Adipocyte (in vitro differentiated cells): ENCODE measurements around the gene MOV10.
A peak's percentile ranks its signal among the peaks of the same experiment; 100 is the strongest.
"Not testable (repeated sequence)": the region's sequence is repeated elsewhere in the genome, so short reads cannot be mapped to it uniquely, and the experiment has no call there.

Experiments used
- DNase-seq: peaks from one replicate; pipeline ENCODE4 v3.0.0-alpha.2; 2015; ENCODE audit warnings: low read depth
- H3K27me3 ChIP-seq: replicated peaks from 2 replicates; pipeline ENCODE4 v1.7.0; 2013; ENCODE audit warnings: mild to moderate bottlenecking, low read length, moderate library complexity; ENCODE audit not compliant: control insufficient read depth, insufficient read depth
- H3K36me3 ChIP-seq: 2 replicates; pipeline ENCODE4 v1.7.0; 2013; ENCODE audit warnings: low read length, mild to moderate bottlenecking, moderate library complexity; ENCODE audit not compliant: control insufficient read depth, insufficient read depth, severe bottlenecking
- H3K4me1 ChIP-seq: 2 replicates; pipeline ENCODE4 v1.7.0; 2013; ENCODE audit warnings: mild to moderate bottlenecking, low read length, moderate library complexity; ENCODE audit not compliant: control insufficient read depth, insufficient read depth
- H3K4me3 ChIP-seq: 2 replicates; pipeline ENCODE4 v1.7.0; 2013; ENCODE audit warnings: mild to moderate bottlenecking, low read length, moderate library complexity
- H3K9ac ChIP-seq: 2 replicates; pipeline ENCODE4 v1.7.0; 2013; ENCODE audit warnings: mild to moderate bottlenecking, low read length, moderate library complexity
- H3K9me3 ChIP-seq: 2 replicates; pipeline ENCODE4 v1.7.0; 2013; ENCODE audit warnings: mild to moderate bottlenecking, low read length, moderate library complexity; ENCODE audit not compliant: control insufficient read depth

The MOV10 gene

DNA sequence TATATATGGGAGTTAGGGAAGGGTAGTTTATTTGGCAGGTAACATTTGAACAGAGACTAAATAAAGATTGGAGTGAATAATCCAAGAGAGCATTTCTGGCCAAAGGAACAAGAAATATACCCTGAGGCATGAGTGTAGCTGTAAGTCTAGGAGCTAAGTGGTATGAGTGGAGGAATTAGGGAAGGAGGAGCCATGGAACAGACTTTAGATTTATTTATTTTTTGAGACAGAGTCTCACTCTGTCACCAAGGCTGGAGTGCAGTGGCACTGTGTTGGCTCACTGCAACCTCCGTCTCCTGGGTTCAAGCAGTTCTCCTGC, 36.4 kb upstream of the MOV10 start:
- DNase-seq = peak; percentile 66
- no peaks in the 10 kb centered on the region for H3K9me3 ChIP-seq
- no peak overlapping the region for H3K4me3 ChIP-seq
- H3K4me1 ChIP-seq = peaks cover 42% of the 10 kb centered on the region
- peaks cover 3% of the 10 kb centered on the region for H3K36me3 ChIP-seq
- H3K27me3 ChIP-seq = no peaks in the 10 kb centered on the region
- H3K9ac ChIP-seq = no peak overlapping the region

DNA sequence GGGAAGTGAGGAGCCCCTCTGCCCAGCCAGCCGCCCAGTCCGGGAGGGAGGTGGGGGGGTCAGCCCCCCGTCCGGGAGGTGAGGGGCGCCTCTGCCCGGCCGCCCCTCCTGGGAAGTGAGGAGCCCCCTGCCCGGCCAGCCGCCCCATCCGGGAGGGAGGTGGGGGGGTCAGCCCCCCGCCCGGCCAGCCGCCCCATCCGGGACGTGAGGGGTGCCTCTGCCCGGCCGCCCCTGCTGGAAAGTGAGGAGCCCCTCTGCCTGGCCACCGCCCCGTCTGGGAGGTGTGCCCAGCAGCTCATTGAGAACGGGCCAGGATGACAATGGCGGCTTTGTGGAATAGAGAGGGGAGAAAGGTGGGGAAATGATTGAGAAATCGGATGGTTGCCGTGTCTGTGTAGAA, 34.0 kb upstream of the MOV10 start:
- Histone ChIP-seq H3K4me1 (peaks cover 22% of the 10 kb centered on the region), H3K36me3 (peaks cover 18% of the 10 kb centered on the region)
- H3K9ac ChIP-seq, H3K9me3 ChIP-seq, H3K27me3 ChIP-seq, DNase-seq, H3K4me3 ChIP-seq: not testable (repeated sequence)

DNA sequence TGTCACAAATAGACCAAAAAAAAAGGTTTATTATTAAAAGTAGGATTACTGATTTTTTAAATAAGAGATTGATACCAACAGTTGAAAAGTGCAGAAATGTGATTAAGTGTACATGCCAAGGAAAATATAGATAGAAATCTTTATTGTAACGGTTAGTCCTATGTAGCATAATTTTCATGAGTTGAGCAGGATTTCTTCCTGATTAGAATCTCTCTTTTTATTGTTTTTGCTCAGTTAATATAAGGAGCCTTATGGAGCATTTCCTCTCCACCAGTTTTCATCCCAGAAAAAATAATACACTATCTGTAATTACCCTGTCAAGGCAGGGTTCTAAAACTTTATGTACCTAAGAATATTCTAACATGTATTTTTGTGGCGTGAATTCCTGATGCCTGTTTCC, 31.4 kb upstream of the MOV10 start:
- H3K4me1 ChIP-seq = no peaks in the 10 kb centered on the region

GRCh38 chr1:112646225-112646624, 28.2 kb upstream of the MOV10 start:
- no peaks in the 10 kb centered on the region for H3K4me1 ChIP-seq
- H3K27me3 ChIP-seq = no peaks in the 10 kb centered on the region
- no peak overlapping the region for H3K4me3 ChIP-seq
- H3K9ac ChIP-seq = no peak overlapping the region
- H3K36me3 ChIP-seq = peaks cover 58% of the 10 kb centered on the region
- DNase-seq = no peak
- no peaks in the 10 kb centered on the region for H3K9me3 ChIP-seq

More for the DNA sequence above, 31.4 kb upstream of the MOV10 start:
- H3K36me3 ChIP-seq = peaks cover 29% of the 10 kb centered on the region
- no peak for DNase-seq
- no peak overlapping the region for H3K4me3 ChIP-seq
- no peak overlapping the region for H3K9ac ChIP-seq
- H3K27me3 ChIP-seq = no peaks in the 10 kb centered on the region
- no peaks in the 10 kb centered on the region for H3K9me3 ChIP-seq

DNA sequence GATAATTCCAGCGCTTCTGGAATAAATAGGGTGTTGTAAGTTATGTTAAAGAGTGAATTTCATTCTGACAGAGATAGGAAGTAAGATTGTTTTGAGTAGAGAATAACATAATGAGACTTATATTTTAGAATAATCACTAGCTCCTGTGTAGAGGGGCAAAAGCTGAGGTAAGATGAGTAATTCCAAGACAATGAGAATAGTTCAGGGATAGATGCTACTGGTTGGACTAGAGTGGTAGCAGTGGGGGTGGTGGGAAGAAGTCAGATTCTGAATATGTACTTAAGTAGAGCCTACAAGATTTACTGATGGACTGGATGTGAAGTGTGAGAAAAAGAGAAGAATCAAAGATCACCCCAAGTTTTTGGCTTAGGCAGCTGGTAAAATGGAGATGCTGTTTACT, 23.3 kb upstream of the MOV10 start:
- DNase-seq = no peak
- Histone ChIP-seq H3K36me3 (peaks cover 86% of the 10 kb centered on the region), H3K4me3 (no peak overlapping the region), H3K9ac (no peak overlapping the region), H3K9me3 (no peaks in the 10 kb centered on the region), H3K4me1 (no peaks in the 10 kb centered on the region), H3K27me3 (no peaks in the 10 kb centered on the region)

- Histone ChIP-seq H3K4me1 (peaks cover 4% of the 10 kb centered on the region), H3K27me3 (no peaks in the 10 kb centered on the region), H3K4me3 (no peak overlapping the region), H3K9ac (no peak overlapping the region), H3K9me3 (no peaks in the 10 kb centered on the region), H3K36me3 (peaks cover 96% of the 10 kb centered on the region)
- DNase-seq = no peak
Measured at GRCh38 chr1:112665857-112666256, 8.6 kb upstream of the MOV10 start.

DNA sequence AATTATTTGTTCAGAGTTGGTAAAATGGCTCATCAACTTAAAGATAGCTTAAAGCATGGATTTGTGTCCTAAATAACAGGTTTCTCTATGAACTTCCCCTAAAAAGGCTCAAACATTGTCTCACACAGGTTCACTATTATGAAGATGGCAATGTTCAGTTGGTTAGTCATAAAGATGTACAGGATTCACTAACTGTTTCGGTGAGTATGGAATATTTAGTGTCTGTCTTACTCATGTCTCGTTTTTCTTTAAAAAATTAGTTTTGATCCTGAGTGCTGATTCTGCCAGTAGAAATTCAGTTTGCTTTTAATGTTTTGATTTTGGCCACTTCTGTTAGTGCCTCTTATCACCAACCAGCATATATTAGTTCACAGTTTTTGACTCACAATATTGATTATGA, 7.5 kb upstream of the MOV10 start:
- H3K9ac ChIP-seq = no peak overlapping the region

GRCh38 chr1:112672009-112672408, 2.5 kb upstream of the MOV10 start:
- H3K4me1 ChIP-seq = peaks cover 23% of the 10 kb centered on the region
- H3K36me3 ChIP-seq = peaks cover 53% of the 10 kb centered on the region

More for the DNA sequence above, 7.5 kb upstream of the MOV10 start:
- Histone ChIP-seq H3K4me3 (no peak overlapping the region), H3K36me3 (peaks cover 96% of the 10 kb centered on the region), H3K27me3 (no peaks in the 10 kb centered on the region), H3K9me3 (no peaks in the 10 kb centered on the region), H3K4me1 (peaks cover 4% of the 10 kb centered on the region)
- DNase-seq = no peak

DNA sequence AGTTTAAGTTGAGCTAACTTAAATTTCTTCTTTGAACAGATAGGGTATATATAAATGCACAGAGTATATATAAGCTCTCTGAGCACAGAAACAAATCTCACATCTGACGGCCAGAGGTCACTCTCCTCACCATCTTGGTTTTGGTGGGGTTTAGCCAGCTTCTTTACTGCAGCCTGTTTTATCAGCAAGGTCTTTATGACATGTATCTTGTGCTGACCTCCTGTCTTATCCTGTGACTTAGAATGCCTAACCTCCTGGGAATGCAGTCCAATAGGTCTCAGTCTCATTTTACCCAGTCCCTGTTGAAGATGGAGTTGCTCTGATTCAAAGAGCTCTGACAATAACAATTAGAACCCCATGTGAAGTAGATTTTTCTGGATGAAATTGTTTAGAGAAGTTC, 1.6 kb upstream of the MOV10 start:
- peaks cover 45% of the 10 kb centered on the region for H3K36me3 ChIP-seq
- no peak overlapping the region for H3K4me3 ChIP-seq
- no peak overlapping the region for H3K9ac ChIP-seq
- peaks cover 23% of the 10 kb centered on the region for H3K4me1 ChIP-seq
- H3K9me3 ChIP-seq = no peaks in the 10 kb centered on the region
- H3K27me3 ChIP-seq = no peaks in the 10 kb centered on the region
- no peak for DNase-seq

More at GRCh38 chr1:112672009-112672408, 2.5 kb upstream of the MOV10 start:
- H3K9ac ChIP-seq = no peak overlapping the region
- H3K4me3 ChIP-seq = no peak overlapping the region
- H3K27me3 ChIP-seq = no peaks in the 10 kb centered on the region
- no peaks in the 10 kb centered on the region for H3K9me3 ChIP-seq
- no peak for DNase-seq

DNA sequence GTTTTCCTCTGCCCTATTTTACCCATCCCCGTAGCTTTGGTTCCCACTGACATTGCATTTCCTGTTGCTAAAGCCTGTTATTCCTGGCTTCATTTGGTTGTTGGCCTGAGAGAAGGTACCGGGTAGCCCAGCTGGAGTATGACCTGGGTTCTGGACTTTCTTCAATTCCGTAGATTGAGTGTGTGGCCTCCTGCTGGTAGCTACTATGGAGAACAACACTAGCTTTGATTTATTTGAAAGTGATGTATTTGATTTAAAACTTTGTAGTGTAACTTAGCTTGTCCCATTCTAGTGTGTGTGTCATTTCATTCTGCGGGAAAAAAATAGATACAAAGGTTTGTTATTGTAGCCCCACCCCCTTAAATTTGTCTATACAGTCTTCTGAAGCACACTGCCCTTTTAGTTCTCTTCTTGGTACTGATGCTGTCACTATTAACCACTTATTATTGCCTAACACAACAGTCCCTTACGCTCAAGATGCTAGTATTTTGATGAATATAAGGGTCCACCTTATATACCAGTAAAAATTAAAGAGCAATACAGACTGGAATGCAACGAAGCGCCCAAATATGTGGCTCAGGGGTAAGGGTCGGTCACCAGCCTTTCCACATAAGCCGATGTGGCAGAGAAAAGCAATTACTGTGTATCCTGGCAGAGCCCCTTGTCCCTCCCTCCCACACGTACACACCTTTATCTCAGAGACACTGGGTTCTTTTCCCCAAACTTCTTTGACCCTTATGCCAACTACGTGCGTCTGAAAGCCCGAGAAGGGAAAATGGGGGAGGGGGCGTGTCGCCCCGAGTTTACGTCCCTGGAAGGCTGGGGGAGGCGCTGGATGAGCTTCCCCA, 643 bp upstream of the MOV10 start:
- no peaks in the 10 kb centered on the region for H3K9me3 ChIP-seq
- DNase-seq = peak; percentile 79
- peaks cover 22% of the 10 kb centered on the region for H3K4me1 ChIP-seq
- no peaks in the 10 kb centered on the region for H3K27me3 ChIP-seq
- peak overlapping the region; percentile 92 for H3K9ac ChIP-seq
- peaks cover 35% of the 10 kb centered on the region for H3K36me3 ChIP-seq
- H3K4me3 ChIP-seq = peak overlapping the region; percentile 91

DNA sequence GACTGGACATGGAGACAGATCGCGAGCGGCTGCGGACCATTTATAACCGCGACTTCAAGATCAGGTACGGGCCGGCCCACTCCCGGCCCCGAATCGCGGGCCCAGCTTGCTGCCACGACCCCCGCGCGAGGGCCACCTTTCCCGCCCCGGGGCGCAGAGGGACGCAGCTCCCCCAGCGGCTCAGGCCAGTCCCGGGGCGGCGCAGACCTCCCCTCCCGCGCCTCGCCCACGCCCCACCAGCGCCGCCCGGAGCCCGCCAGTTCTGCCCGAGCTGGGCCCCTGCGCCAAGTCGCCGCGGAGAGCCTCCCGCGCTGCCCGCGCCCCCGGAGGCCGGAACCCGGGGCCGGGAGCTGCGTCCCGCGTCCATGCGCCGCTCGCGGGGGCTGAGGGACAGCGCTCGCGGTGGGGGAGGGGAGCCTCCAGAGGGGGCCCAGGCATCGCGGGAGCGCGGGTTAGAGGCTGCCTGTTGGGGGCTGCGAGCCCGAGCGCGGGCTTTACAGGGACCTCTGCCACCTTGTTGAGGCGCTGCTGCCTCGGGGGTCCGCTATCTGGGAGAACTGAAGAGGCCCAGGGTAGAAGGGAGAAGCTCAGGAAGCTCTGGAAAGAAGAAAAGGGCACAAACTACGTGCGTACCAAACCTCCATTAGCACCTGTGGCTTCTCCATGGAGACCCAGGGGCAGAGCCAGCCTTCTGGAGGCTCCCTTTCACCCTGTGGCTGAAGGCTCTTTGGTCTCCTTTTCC, 698 bp downstream of the MOV10 start:
- peak; percentile 80 for DNase-seq
- Histone ChIP-seq H3K36me3 (peaks cover 22% of the 10 kb centered on the region), H3K9me3 (no peaks in the 10 kb centered on the region), H3K4me1 (peaks cover 19% of the 10 kb centered on the region), H3K9ac (peak overlapping the region; percentile 92), H3K27me3 (no peaks in the 10 kb centered on the region), H3K4me3 (peak overlapping the region; percentile 91)
